Ishikawa (cell line): ENCODE measurements around the gene COL20A1.

Experiments used
- CEBPB ChIP-seq: IDR thresholded peaks from 2 replicates; pipeline ENCODE4 v1.6.1; 2012
- CREB1 ChIP-seq: IDR thresholded peaks from 2 replicates; pipeline ENCODE4 v1.6.1; 2012; ENCODE audit warnings: low read depth
- EGR1 ChIP-seq: IDR thresholded peaks from 2 replicates; pipeline ENCODE4 v1.6.1; 2012
- EP300 ChIP-seq: IDR thresholded peaks from 2 replicates; pipeline ENCODE4 v1.6.1; 2012; ENCODE audit warnings: borderline replicate concordance
- FOXM1 ChIP-seq: IDR thresholded peaks from 2 replicates; pipeline ENCODE4 v1.6.1; 2012; ENCODE audit warnings: low read depth, borderline replicate concordance
- MAX ChIP-seq: IDR thresholded peaks from 2 replicates; pipeline ENCODE4 v1.6.1; 2012
- NFIC ChIP-seq: IDR thresholded peaks from 2 replicates; pipeline ENCODE4 v1.6.1; 2012
- RAD21 ChIP-seq: IDR thresholded peaks from 2 replicates; pipeline ENCODE4 v1.6.1; 2012; ENCODE audit warnings: low read depth
- TAF1 ChIP-seq: IDR thresholded peaks from 2 replicates; pipeline ENCODE4 v1.6.1; 2012; ENCODE audit warnings: low read depth, mild to moderate bottlenecking
- TCF12 ChIP-seq: IDR thresholded peaks from 2 replicates; pipeline ENCODE4 v1.6.1; 2012; ENCODE audit warnings: low read depth
- TEAD4 ChIP-seq: IDR thresholded peaks from 2 replicates; pipeline ENCODE4 v1.6.1; 2012
- USF1 ChIP-seq: IDR thresholded peaks from 2 replicates; pipeline ENCODE4 v1.6.1; 2012
- YY1 ChIP-seq: IDR thresholded peaks from 2 replicates; pipeline ENCODE4 v1.6.1; 2012; ENCODE audit warnings: low read depth
- ZBTB7A ChIP-seq: IDR thresholded peaks from 2 replicates; pipeline ENCODE4 v1.6.1; 2012; ENCODE audit warnings: low read depth
- TF ChIP-seq, protein P1 (sequence below): IDR thresholded peaks from 2 replicates; pipeline ENCODE4 v1.6.1; 2012; ENCODE audit warnings: low read depth, mild to moderate bottlenecking

COL20A1 gene

DNA sequence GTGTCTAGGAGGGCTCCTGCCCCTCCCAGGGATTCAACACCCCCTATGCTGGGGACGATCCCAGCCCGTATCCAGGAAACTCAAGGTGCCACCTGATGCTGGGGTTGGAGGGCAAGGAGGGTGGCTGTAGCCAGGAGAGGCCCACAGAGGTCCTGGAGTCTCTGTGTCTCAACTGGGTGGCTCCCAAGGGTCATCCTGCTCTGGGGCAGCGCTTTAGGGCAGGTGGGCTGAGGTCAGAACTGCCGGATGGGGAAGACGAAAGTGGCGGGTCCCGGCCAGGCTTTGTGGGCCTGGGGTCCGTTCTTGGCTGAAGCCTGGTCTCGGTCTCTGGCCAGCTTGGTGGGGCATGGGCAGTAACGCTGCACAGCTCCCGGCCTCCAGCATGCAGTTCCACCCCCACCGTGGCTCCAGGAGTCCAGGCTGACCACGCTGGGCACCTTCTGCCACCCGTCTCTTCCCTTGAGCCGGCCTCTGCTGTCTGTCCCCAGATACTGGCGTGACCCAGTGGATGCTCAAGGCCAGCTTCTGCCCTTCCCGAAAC, 2.8 kb upstream of the COL20A1 start:
- TF ChIP-seq EGR1 (no peak), TEAD4 (no peak), MAX (no peak), ZBTB7A (no peak), EP300 (no peak), TCF12 (no peak), YY1 (no peak), CEBPB (no peak), TAF1 (no peak)
- TF ChIP-seq, protein P1, sequence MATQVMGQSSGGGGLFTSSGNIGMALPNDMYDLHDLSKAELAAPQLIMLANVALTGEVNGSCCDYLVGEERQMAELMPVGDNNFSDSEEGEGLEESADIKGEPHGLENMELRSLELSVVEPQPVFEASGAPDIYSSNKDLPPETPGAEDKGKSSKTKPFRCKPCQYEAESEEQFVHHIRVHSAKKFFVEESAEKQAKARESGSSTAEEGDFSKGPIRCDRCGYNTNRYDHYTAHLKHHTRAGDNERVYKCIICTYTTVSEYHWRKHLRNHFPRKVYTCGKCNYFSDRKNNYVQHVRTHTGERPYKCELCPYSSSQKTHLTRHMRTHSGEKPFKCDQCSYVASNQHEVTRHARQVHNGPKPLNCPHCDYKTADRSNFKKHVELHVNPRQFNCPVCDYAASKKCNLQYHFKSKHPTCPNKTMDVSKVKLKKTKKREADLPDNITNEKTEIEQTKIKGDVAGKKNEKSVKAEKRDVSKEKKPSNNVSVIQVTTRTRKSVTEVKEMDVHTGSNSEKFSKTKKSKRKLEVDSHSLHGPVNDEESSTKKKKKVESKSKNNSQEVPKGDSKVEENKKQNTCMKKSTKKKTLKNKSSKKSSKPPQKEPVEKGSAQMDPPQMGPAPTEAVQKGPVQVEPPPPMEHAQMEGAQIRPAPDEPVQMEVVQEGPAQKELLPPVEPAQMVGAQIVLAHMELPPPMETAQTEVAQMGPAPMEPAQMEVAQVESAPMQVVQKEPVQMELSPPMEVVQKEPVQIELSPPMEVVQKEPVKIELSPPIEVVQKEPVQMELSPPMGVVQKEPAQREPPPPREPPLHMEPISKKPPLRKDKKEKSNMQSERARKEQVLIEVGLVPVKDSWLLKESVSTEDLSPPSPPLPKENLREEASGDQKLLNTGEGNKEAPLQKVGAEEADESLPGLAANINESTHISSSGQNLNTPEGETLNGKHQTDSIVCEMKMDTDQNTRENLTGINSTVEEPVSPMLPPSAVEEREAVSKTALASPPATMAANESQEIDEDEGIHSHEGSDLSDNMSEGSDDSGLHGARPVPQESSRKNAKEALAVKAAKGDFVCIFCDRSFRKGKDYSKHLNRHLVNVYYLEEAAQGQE: no peak

DNA sequence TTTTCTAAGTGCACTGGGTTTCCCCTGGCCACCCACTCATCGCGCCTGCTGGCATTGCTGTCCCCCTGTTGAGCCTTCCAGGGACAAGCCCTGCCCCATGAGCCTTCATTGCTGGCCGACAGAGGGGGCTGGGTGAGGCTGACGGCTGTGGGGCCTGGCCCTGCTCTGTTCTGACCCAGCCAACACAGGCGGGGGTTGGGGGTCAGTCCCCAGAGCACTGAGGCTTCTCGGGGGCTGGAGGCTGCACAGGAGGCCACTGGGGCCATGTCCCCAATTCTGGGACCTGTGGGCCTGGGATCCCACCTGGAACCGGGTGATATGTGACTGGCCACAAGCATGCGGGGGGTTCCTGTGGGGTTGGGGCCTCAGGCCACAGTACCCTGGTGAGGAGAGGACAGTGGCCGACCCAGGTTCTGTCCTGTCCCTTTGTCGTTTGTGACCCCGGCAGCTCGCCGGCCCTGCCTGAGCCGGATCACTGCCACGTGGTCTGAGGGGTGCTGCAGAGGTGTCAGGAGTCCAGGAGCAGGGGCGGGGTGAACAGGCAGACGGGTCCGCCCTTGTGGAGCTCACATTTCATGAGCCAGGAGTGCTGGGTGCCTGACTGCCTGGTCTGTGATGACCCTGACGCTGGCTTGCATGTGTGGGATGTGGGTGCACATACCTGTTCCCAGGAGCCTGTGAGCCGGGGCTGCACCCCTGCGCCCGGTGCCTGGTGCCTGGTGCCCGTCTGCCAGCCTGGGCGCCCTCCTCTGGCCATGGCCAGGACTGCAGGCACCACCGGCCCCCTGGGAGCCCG, 2.1 kb upstream of the COL20A1 start:
- TF ChIP-seq RAD21 (peak; percentile 49; the same call in 1 of the 2 replicates), ZBTB7A (peak; percentile 43; the same call in 1 of the 2 replicates), CEBPB (no peak), TEAD4 (no peak), YY1 (no peak), EGR1 (no peak), EP300 (no peak), TAF1 (no peak), FOXM1 (no peak), USF1 (peak; percentile 81), MAX (peak; percentile 89), CREB1 (no peak), NFIC (no peak), TCF12 (no peak)
- TF ChIP-seq, protein P1: no peak

DNA sequence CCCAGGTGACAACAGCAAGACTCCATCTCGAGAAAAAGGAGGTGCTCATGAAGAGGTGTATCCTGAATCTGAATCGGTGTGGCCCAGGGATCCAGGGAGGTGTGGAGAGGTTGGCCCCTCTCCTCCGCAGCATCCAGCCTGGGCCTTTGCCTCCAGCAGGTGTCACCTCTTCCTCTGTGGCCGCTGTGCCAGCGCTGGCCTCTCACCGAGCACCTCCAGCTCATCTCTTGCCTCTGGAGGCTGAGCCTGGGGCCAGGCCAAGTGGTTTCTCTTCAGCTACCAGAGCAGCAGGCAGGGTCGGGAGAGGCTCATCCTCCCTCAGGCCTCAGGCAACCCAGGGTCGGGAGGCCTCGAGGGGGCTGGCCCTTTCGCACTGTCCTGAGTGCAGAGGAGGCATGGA, 1.2 kb upstream of the COL20A1 start:
- TF ChIP-seq TAF1: no peak
- TF ChIP-seq YY1: no peak
- TF ChIP-seq ZBTB7A: no peak
- TF ChIP-seq RAD21: no peak
- no peak for TF ChIP-seq MAX
- no peak for TF ChIP-seq NFIC
- TF ChIP-seq EGR1: no peak
- TF ChIP-seq EP300: no peak
- TF ChIP-seq CREB1: no peak
- TF ChIP-seq CEBPB: no peak
- TF ChIP-seq TEAD4: no peak
- TF ChIP-seq TCF12: no peak
- TF ChIP-seq, protein P1: no peak
- TF ChIP-seq USF1: no peak
- TF ChIP-seq FOXM1: no peak

- no peak for TF ChIP-seq CEBPB
Observed at GRCh38 chr20:63292292-63292701, 689 bp upstream of the COL20A1 start.
